ENCODE data around the gene TAS1R1.
A peak's percentile ranks its signal among the peaks of the same experiment; 100 is the strongest.

The TAS1R1 gene

DNA sequence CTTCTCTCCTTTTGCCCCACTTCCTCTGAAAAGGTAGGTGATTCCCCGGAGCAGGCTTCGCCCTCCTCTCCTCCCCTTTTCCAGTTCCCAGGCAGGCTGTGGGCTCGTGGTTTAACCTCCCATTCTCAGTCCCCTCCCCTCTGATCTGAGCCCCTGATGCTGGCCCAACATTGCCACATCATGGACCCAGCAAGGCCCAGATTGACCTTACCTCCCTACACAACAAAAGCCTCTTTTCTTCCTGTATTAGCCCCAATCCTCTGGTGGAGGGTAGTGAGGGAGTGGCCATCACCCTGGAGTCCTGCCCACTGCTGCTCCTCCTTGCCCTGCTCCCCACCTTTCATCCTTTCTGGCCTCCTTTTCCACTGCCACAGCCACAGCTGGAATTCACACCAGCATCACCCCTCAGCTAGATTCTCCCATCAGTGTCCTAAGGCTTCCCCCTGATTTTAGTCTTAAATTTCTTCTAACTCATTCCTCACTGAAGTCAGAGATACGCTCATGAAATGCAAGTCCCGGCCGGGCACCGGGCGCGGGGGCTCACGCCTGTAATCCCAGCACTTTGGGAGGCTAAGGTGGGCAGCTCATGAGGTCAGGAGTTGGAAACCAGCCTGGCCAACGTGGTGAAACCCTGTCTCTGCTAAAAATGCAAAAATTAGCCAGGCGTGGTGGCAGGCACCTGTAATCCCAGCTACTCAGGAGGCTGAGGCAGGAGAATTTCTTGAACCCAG is 17.7 kb downstream of the TAS1R1 start:
- DNase-seq (ENCODE audit: low read depth in 2 of 2) = no peak

DNA sequence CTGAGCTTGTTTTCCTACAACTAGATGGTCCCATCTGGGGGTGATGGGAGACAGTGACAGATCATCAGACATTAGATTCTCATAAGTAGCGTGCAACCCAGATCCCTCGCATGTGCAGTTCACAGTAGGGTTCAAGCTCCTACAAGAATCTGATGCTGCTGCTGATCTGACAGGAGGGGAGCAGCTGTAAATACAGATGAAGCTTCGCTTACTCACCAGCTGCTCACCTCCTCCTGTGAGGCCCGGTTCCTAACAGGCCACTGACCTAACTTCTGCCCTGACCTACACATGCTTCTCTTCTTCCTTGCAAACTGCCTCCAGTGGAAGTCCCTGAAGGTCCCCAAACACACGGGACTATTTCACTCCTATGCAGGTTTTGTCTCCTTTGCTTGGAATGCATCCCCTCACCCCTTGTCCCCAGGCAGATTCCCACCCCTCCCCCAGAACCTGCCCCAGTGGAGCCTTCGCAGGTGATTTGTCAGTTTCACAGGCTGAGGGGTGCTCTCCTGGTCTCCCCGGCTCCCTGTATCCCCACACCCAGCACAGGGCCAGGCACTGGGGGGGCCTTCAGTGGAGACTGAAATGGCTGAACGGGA is 19.0 kb downstream of the TAS1R1 start:
- no peak for DNase-seq (ENCODE audit: low read depth in 2 of 2)

DNA sequence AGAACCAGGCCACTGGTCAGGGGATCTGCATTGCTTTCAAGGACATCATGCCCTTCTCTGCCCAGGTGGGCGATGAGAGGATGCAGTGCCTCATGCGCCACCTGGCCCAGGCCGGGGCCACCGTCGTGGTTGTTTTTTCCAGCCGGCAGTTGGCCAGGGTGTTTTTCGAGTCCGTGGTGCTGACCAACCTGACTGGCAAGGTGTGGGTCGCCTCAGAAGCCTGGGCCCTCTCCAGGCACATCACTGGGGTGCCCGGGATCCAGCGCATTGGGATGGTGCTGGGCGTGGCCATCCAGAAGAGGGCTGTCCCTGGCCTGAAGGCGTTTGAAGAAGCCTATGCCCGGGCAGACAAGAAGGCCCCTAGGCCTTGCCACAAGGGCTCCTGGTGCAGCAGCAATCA is 19.7 kb downstream of the TAS1R1 start:
- DNase-seq (ENCODE audit: low read depth in 2 of 2) = no peak

DNA sequence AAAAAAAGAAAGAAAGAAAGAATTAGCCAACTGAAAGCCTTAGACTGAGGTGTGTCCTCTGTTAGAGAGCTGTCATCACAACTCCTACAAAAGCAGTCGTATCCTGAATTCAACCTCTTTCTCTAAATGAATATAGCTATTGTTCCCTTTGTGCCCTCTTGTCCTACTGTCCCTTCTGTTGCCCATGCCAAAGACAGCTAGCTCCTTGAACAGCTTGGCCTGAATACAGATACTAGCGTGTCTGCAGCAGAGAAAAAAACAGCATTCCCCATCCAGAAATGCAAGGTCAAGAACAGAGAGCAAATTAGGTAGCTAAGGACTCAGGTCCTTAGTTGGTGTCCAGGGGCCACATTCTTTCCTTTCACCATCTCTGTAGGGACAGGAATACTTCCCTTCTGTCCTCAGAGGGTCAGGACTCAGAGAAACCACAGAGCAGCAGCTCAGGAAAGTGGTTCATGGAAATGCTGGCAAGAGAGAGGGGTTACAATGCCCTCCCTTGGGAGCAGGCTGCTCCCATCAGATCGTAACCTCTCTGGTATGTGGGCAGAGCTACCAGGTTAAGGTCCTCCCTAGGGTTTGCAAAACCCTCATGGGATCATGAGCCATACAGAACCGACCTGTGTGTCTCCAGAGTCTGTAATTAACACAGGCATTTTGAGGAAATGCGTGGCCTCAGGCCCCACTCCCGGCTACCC is 22.9 kb downstream of the TAS1R1 start:
- DNase-seq (ENCODE audit: low read depth in 2 of 2) = no peak

DNA sequence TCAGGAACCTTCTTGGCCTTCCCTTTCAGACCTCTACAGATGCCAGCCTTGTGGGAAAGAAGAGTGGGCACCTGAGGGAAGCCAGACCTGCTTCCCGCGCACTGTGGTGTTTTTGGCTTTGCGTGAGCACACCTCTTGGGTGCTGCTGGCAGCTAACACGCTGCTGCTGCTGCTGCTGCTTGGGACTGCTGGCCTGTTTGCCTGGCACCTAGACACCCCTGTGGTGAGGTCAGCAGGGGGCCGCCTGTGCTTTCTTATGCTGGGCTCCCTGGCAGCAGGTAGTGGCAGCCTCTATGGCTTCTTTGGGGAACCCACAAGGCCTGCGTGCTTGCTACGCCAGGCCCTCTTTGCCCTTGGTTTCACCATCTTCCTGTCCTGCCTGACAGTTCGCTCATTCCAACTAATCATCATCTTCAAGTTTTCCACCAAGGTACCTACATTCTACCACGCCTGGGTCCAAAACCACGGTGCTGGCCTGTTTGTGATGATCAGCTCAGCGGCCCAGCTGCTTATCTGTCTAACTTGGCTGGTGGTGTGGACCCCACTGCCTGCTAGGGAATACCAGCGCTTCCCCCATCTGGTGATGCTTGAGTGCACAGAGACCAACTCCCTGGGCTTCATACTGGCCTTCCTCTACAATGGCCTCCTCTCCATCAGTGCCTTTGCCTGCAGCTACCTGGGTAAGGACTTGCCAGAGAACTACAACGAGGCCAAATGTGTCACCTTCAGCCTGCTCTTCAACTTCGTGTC is 23.7 kb downstream of the TAS1R1 start:
- no peak for DNase-seq (ENCODE audit: low read depth in 2 of 2)

DNA sequence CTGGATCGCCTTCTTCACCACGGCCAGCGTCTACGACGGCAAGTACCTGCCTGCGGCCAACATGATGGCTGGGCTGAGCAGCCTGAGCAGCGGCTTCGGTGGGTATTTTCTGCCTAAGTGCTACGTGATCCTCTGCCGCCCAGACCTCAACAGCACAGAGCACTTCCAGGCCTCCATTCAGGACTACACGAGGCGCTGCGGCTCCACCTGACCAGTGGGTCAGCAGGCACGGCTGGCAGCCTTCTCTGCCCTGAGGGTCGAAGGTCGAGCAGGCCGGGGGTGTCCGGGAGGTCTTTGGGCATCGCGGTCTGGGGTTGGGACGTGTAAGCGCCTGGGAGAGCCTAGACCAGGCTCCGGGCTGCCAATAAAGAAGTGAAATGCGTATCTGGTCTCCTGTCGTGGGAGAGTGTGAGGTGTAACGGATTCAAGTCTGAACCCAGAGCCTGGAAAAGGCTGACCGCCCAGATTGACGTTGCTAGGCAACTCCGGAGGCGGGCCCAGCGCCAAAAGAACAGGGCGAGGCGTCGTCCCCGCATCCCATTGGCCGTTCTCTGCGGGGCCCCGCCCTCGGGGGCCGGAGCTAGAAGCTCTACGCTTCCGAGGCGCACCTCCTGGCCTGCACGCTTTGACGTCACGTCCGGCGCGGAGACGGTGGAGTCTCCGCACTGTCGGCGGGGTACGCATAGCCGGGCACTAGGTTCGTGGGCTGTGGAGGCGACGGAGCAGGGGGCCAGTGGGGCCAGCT is 24.4 kb downstream of the TAS1R1 start, which contains the start of gene ZBTB48:
TSS of gene ZBTB48 (plus strand) at position 621 of the 745 bp plus-strand sequence. CDS start 616 bp downstream, outside the sequence.
- peak; percentile 93 to 95 for DNase-seq (ENCODE audit: low read depth in 2 of 2)

DNA sequence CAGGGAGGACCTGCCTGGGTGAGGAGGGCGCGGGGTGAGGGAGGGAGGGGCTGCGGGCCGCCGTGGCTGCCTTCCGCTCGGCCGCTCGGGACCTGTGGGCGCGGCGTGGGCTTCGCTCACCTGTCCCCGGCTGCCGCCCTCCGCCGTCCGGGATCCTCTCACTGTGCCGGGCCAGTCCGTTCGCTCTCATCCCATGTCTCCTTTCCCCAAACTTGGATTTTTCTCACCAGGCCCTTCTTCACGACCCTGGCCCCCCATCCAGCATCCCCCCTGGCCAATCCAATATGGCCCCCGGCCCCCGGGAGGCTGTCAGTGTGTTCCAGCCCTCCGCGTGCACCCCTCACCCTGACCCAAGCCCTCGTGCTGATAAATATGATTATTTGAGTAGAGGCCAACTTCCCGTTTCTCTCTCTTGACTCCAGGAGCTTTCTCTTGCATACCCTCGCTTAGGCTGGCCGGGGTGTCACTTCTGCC is 25.0 kb downstream of the TAS1R1 start:
- DNase-seq (ENCODE audit: low read depth in 2 of 2) = no peak

DNA sequence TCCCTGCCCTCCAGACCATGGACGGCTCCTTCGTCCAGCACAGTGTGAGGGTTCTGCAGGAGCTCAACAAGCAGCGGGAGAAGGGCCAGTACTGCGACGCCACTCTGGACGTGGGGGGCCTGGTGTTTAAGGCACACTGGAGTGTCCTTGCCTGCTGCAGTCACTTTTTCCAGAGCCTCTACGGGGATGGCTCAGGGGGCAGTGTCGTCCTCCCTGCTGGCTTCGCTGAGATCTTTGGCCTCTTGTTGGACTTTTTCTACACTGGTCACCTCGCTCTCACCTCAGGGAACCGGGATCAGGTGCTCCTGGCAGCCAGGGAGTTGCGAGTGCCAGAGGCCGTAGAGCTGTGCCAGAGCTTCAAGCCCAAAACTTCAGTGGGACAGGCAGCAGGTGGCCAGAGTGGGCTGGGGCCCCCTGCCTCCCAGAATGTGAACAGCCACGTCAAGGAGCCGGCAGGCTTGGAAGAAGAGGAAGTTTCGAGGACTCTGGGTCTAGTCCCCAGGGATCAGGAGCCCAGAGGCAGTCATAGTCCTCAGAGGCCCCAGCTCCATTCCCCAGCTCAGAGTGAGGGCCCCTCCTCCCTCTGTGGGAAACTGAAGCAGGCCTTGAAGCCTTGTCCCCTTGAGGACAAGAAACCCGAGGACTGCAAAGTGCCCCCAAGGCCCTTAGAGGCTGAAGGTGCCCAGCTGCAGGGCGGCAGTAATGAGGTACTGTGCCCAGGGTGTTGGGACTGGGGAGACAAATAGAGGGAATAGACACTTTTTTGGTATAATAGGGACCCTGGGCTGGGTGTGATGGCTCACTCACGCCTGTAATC is 25.7 kb downstream of the TAS1R1 start:
- no peak for DNase-seq (ENCODE audit: low read depth in 2 of 2)

DNA sequence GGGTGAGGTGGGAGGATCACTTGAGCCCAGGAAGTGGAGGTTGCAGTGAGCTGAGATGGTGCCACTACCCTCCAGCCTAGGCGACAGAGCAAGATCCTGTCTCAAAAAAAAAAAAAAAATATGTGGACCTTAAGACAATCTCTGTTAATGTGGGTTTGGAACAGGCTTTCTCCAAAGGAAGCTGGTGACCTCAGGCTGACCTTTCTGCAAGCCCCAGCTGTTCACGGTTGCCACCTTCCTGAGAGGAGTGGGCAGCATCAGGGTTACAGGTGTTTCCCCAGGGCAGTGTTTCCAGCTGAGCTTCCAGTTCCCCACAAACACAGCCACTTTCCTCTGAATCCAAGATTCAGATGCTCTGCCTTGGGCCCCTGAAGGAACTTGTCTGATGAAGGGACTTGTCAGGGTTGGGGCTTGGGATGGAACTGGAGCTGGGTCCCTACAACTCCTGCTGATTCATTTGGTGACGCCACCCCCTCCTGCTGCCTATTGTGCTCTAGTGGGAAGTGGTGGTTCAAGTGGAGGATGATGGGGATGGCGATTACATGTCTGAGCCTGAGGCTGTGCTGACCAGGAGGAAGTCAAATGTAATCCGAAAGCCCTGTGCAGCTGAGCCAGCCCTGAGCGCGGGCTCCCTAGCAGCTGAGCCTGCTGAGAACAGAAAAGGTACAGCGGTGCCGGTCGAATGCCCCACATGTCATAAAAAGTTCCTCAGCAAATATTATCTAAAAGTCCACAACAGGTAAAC is 26.6 kb downstream of the TAS1R1 start:
- no peak for DNase-seq (ENCODE audit: low read depth in 2 of 2)

DNA sequence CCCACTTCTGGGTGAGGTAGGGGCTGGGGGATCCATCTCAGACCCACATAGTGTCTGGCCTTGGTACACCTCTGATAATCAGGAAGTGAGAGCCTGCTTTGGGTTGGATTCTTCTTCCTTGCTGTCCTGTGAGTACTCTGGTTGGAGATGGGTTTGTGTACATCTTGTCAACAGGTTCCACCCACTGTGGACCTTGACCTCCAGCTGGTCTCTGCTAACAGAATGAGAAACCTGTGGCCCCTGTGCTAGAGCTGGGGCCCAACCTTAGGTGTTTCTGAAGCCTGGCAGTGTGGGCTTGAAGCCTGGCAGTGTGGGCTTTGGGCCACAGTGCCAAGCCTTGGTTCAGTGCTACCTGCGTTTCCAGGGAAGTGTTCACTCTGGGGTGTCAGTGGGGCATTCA is 27.3 kb downstream of the TAS1R1 start:
- no peak for DNase-seq (ENCODE audit: low read depth in 2 of 2)

DNA sequence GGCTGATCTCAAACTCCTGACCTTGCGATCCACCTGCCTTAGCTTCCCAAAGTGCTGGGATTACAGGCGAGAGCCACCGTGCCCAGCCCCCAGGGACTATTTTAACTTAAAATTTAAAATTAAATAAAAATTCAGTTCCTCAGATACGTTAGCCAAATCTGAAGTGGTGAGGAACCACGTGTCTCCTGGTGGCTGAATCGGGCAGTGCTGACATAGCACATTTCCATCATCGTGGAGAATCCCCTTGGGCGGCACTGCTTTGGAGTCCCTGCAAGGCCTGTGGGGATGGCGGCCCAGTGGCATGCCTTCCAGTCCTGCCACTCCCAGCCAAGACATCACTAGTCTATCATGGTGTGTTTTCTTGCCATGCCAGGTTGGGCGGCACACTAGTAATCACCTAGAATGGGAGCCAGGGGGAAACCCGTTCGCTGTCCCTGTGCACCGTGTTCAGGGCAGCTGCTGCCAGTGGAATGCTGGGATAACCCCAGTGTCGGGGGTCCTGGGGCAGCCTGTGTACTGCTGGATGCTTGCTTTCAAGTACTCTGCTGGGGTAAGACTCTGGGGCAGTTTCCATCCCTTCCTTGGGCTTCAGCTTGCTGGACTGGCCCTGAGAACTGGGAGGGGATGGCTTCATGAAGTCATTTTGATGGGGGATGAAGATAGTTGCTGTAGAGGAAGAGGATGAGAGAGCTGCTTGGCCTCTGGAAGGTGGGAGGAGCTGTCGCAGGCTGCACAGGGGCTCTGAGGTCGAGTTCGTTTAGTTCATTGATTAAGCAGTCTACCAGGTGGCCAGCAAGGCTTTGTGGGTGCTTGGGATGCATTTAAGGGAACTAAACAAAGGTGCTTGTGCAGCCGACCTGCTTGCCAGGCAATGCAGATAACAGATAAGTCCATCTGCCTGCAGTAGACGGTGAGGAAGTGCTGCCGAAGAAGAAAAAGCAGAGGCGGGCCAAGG is 29.3 kb downstream of the TAS1R1 start:
- no peak for DNase-seq (ENCODE audit: low read depth in 2 of 2)

DNA sequence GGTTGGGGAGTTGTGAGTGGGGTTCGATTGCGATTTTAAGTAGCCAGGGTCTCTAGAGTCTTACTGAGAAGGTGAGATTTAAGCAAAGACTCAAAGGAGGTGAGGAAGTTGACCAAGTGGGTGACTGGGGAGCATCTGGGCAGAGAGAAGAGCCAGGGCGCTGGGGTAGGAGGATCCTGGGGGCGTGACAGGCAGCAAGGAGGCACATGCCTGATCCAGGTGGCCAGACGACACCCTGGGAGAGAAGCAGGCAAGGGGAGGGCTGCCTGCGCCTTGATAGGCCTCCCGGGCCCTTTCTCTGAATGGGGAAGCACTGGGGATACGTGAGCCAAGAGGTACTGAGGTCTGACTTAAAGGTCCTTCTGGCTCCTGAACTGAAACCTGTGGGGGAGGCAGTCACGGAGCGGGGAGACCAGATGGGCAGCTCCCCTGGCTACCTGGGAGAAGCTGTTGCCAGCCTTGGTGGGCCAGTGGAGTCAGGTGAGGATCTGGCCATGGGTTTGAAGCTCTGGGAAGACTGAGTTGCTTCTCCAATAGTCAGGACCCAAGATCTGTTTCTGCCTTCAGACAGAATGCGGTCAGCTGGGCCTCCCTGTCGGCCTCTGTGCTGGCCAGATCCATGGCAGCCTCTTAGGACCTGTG is 30.1 kb downstream of the TAS1R1 start:
- no peak for DNase-seq (ENCODE audit: low read depth in 2 of 2)

DNA sequence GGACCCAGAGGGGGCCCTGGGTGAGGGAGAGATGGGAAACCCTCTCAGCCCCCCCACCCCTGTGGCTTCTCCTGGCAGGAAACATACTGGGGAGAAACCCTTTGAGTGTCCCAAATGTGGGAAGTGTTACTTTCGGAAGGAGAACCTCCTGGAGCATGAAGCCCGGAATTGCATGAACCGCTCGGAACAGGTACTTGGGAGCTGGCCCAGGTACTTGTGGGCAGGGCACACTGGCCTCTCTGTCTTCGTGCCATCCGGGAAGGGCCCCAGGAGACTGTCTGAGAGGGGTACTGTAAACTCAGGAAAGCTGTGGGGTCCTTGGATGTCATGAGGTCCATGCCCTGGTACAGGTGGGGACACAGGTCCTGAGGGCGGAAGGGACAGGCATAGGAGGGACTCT is 30.7 kb downstream of the TAS1R1 start:
- DNase-seq (ENCODE audit: low read depth in 2 of 2) = no peak

DNA sequence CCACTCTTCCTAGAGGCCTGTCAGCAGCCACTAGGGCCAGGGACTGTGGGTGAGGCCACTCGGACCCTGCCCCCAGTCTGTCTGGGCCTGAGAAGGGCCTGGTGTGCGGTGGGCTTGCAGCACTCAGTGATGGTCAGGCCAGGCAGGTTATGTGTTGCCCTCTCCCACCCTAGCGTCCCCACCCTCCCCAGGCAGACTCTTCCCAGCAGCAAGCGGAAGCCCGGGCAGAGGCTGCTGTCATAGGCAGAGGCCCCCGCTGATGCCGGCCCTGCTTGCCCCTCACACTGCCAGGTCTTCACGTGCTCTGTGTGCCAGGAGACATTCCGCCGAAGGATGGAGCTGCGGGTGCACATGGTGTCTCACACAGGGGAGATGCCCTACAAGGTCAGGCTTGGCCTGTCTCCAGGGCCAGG is 31.3 kb downstream of the TAS1R1 start:
- DNase-seq (ENCODE audit: low read depth in 2 of 2) = no peak

DNA sequence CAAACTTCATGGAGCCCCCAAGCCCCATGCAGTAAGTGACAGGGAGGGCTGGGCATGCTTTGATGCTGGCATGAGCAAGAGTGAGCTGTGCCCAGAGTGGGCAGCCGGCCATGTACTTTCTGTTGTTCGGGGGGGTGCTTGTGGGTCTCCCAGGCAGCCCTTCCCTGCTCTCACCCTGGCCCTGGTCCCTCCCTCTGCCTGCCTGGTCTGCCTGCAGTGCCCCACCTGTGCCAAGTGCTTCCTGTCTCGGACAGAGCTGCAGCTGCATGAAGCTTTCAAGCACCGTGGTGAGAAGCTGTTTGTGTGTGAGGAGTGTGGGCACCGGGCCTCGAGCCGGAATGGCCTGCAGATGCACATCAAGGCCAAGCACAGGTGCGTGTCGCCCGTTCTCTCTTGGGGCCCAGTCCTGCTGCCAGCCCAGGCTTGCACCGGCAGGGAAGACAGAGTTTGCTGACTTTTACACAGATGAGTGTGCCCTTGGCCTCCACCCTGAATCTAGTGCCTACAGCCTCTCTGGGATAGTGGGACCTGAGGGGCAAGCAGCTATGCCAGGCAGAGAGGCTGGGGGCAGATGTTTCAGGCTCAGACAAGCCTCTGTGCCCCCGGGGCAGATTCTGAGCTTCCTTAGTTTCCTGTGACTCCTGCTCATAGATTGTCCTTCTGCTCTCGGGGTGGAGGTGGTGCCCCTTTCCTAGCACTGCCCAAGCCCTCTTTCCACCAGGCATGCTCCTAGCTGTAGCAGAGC is 32.3 kb downstream of the TAS1R1 start:
- no peak for DNase-seq (ENCODE audit: low read depth in 2 of 2)

DNA sequence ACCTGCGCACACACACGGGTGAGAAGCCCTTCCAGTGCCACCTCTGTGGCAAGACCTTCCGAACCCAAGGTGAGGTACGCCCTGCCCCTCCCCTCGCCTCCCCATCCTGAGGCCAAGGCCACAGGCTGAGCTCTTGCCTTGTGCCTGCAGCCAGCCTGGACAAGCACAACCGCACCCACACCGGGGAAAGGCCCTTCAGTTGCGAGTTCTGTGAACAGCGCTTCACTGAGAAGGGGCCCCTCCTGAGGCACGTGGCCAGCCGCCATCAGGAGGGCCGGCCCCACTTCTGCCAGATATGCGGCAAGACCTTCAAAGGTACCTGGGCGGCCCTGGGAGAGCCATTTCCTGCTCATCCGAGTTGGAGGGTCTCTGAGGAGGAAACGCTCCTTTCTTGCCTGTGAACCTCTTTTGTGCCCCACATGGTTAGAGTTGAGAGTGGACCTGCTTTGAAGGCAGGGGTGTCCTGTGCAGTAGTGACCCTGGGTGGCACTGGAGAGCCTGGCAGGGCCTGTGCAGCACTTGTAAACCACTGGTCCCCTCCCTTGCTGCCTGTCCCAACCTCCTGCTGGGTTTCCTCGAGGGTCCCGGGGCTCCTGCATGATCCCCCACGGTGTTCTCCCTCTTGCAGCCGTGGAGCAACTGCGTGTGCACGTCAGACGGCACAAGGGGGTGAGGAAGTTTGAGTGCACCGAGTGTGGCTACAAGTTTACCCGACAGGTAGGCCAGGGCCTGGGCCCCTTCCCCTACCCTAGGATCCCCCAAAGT is 33.2 kb downstream of the TAS1R1 start:
- DNase-seq (ENCODE audit: low read depth in 2 of 2) = no peak

Measured in stimulated activated CD8-positive, alpha-beta memory T cell treated with anti-CD3 and anti-CD28 coated beads, Interleukin-2, amount 100 ng/mL, for 1 hour (primary cell).